HG03039 (cell line): ENCODE measurements around the gene DPF3.
"Not testable (repeated sequence)": the region's sequence is repeated elsewhere in the genome, so short reads cannot be mapped to it uniquely, and the experiment has no call there.

Source experiments
- ATAC-seq: cut with Tn5 transposase; IDR thresholded peaks from one replicate; pipeline ENCODE4 v1.9.1; 2021; ENCODE audit warnings: mild to moderate bottlenecking, moderate library complexity; ENCODE audit not compliant: unreplicated experiment

DPF3 gene

GRCh38 chr14:72881543-72881942 is 12.4 kb downstream of the DPF3 start:
- no peak for ATAC-seq

GRCh38 chr14:72880820-72881219 is 13.1 kb downstream of the DPF3 start:
- ATAC-seq: no peak

GRCh38 chr14:72880164-72880563 is 13.7 kb downstream of the DPF3 start:
- ATAC-seq: no peak

- ATAC-seq: no peak
These were observed 14.5 kb downstream of the DPF3 start for GRCh38 chr14:72879431-72879830.

DNA sequence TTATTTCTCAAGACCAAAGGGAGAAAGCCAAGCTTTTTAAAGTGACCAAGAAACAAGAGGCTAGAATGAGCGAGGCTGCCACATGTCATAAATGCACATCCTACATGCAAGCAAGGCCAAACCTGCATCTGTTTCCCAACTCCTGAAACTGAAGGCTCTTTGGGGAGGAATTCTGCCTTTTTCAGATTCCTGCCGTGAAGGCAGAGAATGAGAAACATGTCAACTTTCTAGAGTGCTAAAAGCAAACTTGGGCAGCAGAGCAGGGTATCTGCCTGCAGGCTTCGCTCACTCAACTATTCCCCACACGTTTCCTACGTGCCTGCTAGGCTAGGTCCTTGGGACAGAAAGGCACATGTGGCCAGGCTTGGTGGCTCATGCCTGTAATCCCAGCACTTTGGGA is 15.2 kb downstream of the DPF3 start:
- no peak for ATAC-seq

GRCh38 chr14:72876710-72877063 is 17.2 kb downstream of the DPF3 start:
- no peak for ATAC-seq

DNA sequence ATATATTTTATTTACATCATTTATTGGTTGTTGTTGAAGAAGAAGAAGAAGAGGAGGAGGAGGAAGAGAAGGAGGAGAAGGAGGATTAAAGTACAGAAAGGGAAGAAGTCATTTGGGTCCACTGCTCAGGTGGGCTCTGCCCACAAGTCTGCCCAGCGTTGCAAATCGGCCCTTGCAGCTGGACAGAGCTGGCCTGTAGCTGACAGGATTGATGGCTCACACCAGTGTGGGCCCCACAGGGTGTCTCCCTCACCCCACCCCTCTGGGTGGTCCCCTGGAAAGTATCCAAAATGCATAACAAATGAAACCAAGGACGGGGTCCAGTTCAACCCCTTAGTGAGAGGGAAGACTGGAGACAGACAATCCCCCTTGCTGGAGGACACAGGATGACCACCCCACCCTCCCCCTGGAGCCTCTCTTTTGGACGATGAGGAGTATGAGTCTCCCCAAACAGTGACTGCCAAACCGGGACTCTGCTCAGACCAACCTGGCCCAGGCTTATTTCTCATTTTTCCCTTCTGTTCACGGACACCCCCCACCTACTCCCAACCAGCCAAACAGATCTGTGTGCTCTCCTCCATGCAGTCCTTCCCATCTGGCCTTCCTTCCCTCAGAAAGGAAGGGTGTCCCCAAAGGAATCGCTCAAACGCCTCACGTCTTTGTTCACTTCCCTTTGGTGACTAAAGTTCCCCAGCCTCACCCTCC is 17.7 kb downstream of the DPF3 start:
- no peak for ATAC-seq

DNA sequence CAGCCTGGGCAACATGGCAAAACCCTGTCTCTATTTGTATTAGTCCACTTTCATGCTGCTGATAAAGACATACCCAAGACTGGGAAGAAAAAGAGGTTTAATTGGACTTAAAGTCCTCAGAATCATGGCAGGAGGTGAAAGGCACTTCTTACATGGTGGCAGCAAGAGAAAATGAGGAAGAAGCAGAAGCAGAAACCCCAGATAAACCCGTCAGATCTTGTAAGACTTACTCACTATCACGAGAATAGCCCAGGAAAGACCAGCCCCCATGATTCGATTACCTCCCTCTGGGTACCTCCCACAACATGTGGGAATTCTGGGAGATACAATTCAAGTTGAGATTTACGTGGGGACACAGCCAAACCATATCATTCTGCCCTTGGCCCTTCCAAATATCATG is 23.0 kb downstream of the DPF3 start:
- ATAC-seq: not testable (repeated sequence)

- ATAC-seq: no peak
These were observed 24.2 kb downstream of the DPF3 start for GRCh38 chr14:72869407-72870329.

GRCh38 chr14:72868500-72868899 is 25.4 kb downstream of the DPF3 start:
- ATAC-seq: no peak

DNA sequence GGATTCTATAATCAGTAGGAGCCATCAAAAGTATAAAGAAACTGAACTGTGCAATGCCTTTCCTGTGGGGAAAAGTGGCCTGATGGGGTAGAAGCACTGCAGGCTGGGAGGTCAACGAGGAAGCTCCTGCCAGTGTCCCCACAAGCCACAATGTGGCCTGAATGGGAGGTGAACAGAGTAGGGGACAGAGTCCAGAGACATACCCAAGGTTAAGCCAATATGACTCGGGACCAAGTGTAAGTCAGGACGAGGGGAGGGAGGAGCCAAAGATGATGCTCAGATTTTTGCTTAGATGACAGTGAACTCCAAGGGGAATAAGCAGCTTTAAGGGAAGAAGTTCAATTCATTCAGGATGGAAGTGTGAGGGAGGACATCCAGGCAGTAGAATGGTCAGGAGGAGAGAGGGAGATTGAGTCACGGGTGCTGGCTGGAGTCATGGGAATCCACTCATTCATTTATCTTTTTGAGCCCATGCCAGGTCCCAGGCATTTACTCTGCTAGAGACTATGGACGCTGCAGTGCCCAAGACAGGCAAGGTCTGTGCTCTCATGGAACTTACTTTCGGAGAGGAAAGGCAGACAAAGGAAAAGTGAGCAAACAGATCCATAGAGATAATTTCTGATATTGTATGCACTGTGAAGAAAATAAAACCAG is 29.1 kb downstream of the DPF3 start:
- ATAC-seq: no peak

GRCh38 chr14:72863216-72864006 is 30.5 kb downstream of the DPF3 start:
- no peak for ATAC-seq

- ATAC-seq: no peak
These were observed 37.2 kb downstream of the DPF3 start for GRCh38 chr14:72856530-72857266.

DNA sequence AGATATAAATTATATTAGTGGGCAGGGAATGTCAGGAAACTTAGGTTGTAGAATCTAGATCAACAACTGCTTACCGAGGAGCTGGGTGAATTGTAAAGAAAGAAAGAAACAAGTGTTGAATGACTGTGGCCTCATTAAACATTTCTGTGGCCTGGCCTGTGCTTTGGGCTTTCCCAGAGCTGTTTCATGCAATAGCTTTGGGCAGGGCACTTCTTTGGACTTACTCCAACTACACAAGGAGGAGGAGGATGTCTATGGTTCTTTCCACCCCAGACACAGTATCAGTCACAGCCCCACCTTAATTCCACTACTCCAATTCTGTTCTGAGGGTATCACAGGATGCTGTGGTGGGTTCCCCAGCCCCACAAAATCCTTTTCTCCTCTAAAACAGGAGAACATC is 38.0 kb downstream of the DPF3 start:
- ATAC-seq: no peak

GRCh38 chr14:72852194-72852593 is 41.7 kb downstream of the DPF3 start:
- no peak for ATAC-seq

- no peak for ATAC-seq
These were observed 42.3 kb downstream of the DPF3 start for GRCh38 chr14:72851635-72852034.

GRCh38 chr14:72850360-72850759 is 43.5 kb downstream of the DPF3 start:
- ATAC-seq: no peak

DNA sequence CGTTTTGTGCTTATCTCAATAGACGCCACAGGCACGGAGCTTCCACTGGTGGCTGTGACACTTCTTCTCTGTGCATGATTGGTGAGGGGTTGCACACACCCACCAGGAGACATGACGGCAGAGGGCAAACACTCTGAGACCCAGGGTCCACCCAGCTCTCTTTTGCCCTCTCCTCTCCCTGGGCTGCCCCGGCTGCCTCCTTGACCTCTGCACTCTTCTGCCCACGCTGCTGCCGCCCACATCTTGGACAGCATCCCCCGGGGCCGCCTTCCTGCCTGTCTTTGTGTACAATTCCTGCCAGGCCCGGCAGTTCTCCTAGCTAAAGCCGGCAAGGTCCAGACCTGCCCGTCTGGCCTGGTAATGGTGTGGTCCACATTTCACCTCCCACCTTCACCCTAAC is 44.7 kb downstream of the DPF3 start:
- ATAC-seq: no peak

DNA sequence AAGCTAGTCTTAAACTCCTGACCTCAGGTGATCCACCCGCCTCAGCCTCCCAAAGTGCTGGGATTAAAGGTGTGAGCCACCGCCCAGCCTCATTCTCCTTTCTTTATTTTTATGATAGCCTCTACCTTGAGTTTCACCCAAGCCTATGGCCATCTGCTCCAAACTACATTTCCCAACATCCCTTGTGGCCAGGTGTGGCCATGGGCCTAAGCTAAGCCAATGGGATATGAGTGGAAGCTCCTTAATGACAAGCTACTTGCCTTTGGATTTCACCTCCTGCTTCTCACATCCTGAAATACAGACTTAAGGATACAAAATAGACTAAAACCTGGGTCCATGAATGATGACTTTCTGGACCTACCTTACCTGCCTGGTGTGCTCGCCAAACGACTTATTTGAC is 46.2 kb downstream of the DPF3 start:
- ATAC-seq: no peak

- no peak for ATAC-seq
These were observed 48.2 kb downstream of the DPF3 start for GRCh38 chr14:72845683-72846082.
